ENCODE results near the gene ASPG.

- TF ChIP-seq CTCF (IDR thresholded peaks at IDR 0.05; ENCODE audit: low read length) (no peak), EZH2phosphoT487 (IDR thresholded peaks at IDR 0.05; ENCODE audit: low read length) (no peak), EZH2 (optimal IDR thresholded peaks at IDR 0.05; ENCODE audit: low read depth, low read length) (no peak)
These were observed 16.9 kb downstream of the ASPG start for GRCh38 chr14:104102282-104102914.
